MCF 10A (cell line): ENCODE data around the gene PLEKHA3. TPM values are rescaled to one million over a fixed set of nuclear protein-coding genes. Genes with fewer than 3 reads are reported as not detected.

ENCODE experiments used
- BruUV-seq: library from RNA; stranded (reverse); fragments of 400-500 nt; replicated peaks from 2 replicates; lab custom pipeline; 2021; lab: Mats Ljungman, UMichigan
- CTCF ChIA-PET: fragments of 300-600 bp; sonication (Branson Sonifier 250); formaldehyde crosslinking; extraction: SDS; loops from one replicate; lab custom pipeline; 2021; ENCODE audit warnings: antibody characterized with exemption, inconsistent platforms; lab: Yijun Ruan, JAX
- POLR2A ChIA-PET: fragments of 300-600, 350-650 bp; sonication (Branson Sonifier 250); formaldehyde crosslinking; extraction: SDS; loops from one replicate; lab custom pipeline; 2020; ENCODE audit warnings: antibody characterized with exemption, inconsistent platforms; lab: Yijun Ruan, JAX
- DNase-seq: peaks from one replicate; pipeline ENCODE4 v3.0.0-alpha.2; 2018; ENCODE audit not compliant: unreplicated experiment
- H3K27ac Mint-ChIP-seq: one replicate; pipeline ENCODE4 v1.8.0; 2022; ENCODE audit warnings: mild to moderate bottlenecking, low read depth, mixed read lengths; ENCODE audit not compliant: unreplicated experiment
- H3K27me3 Mint-ChIP-seq: one replicate; pipeline ENCODE4 v1.8.0; 2022; ENCODE audit warnings: mixed read lengths; ENCODE audit not compliant: insufficient read depth, unreplicated experiment
- H3K36me3 Mint-ChIP-seq: one replicate; pipeline ENCODE4 v1.8.0; 2022; ENCODE audit warnings: mild to moderate bottlenecking, moderate library complexity, mixed read lengths; ENCODE audit not compliant: insufficient read depth, unreplicated experiment
- H3K4me1 Mint-ChIP-seq: one replicate; pipeline ENCODE4 v1.8.0; 2022; ENCODE audit warnings: mixed read lengths; ENCODE audit not compliant: insufficient read depth, unreplicated experiment
- H3K4me3 Mint-ChIP-seq: one replicate; pipeline ENCODE4 v1.8.0; 2022; ENCODE audit warnings: mild to moderate bottlenecking, moderate library complexity, mixed read lengths; ENCODE audit not compliant: unreplicated experiment
- H3K9me3 Mint-ChIP-seq: one replicate; pipeline ENCODE4 v1.8.0; 2022; ENCODE audit warnings: mixed read lengths; ENCODE audit not compliant: unreplicated experiment
- intact Hi-C: fragments of 100-400 bp; cut with micrococcal nuclease; formaldehyde crosslinking; loops from 2 replicates; pipeline ENCODE4 v1.14.1; 2022
- total RNA-seq: library from RNA; stranded (reverse); gene quantifications from 2 replicates; pipeline ENCODE4 v1.2.3, GENCODE V29; 2022
- TF ChIP-seq, protein P1 (sequence below): fragments of 200-600 bp; IDR thresholded peaks from one replicate; pipeline ENCODE4 v1.8.0; 2022; ENCODE audit warnings: antibody characterized with exemption, mild to moderate bottlenecking; ENCODE audit not compliant: unreplicated experiment

PLEKHA3 gene
- total RNA-seq, 1 experiment from 2014 or later: 29.8 TPM

DNA sequence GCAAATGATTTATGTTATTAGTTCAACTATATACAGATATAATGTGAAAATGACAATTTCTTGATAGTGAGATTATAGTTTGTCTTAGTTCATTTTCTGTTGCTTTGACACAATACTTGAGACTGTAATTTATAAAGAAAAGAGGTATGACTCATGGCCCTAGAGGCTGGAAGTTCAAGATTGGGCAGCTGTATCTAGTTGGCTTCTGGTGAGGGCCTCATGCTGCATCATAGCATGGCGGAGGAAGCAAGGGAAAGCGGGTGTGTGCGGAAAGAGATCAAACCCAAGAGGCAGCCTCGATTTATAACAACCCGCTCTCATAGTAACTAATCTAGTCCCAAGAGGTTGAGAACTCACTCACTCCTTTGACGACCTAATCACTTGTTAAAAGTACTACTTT lies 11.4 kb downstream of the PLEKHA3 start:
- intact Hi-C loops: no loop called here
- peaks cover 59% of the 10 kb centered on the region for H3K36me3 Mint-ChIP-seq
- peaks cover 16% of the 10 kb centered on the region for H3K4me1 Mint-ChIP-seq
- H3K4me3 Mint-ChIP-seq: no peak overlapping the region
- BruUV-seq: no TSS peak
- TF ChIP-seq, protein P1, sequence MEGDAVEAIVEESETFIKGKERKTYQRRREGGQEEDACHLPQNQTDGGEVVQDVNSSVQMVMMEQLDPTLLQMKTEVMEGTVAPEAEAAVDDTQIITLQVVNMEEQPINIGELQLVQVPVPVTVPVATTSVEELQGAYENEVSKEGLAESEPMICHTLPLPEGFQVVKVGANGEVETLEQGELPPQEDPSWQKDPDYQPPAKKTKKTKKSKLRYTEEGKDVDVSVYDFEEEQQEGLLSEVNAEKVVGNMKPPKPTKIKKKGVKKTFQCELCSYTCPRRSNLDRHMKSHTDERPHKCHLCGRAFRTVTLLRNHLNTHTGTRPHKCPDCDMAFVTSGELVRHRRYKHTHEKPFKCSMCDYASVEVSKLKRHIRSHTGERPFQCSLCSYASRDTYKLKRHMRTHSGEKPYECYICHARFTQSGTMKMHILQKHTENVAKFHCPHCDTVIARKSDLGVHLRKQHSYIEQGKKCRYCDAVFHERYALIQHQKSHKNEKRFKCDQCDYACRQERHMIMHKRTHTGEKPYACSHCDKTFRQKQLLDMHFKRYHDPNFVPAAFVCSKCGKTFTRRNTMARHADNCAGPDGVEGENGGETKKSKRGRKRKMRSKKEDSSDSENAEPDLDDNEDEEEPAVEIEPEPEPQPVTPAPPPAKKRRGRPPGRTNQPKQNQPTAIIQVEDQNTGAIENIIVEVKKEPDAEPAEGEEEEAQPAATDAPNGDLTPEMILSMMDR: no peak
- POLR2A ChIA-PET: interaction anchor here (1.1 kb wide), 1 partner anchor 12 kb away, joined by 3 read pairs; no protein-coding TSS in a partner anchor
- H3K27ac Mint-ChIP-seq: no peak overlapping the region
- H3K27me3 Mint-ChIP-seq: no peaks in the 10 kb centered on the region
- H3K9me3 Mint-ChIP-seq: no peaks in the 10 kb centered on the region
- DNase-seq: no peak
- CTCF ChIA-PET: interaction anchor here (0.5 kb wide), 1 partner anchor 380 kb away, joined by 3 read pairs; no protein-coding TSS in a partner anchor

DNA sequence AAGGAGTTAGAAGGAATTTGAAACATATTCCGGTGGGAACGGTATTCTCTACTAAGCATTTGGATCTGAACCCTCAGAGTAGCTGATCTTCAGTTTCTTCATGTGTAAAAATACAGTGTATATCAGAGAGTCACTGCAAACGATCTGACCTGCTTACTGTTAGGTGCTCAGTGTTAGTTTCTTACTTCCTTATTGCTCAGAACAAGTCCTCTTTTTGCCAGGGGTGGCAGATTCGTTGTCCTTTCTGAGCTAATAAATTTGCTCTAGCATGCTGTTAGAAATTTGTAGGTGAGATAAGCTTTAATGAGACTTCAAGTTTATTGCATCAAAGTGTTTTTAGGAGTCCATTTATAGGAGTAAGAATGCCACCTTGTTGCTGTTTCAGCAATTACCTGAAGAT lies 15.8 kb downstream of the PLEKHA3 start:
- no peaks in the 10 kb centered on the region for H3K9me3 Mint-ChIP-seq
- ChIA-PET POLR2A (interaction anchor here (1.2 to 1.4 kb wide), 2 partner anchors 34 to 45 kb away, joined by 3 to 4 read pairs; partner anchors contain the start of genes PJVK and PRKRA), CTCF (no interaction called here)
- H3K4me1 Mint-ChIP-seq: no peaks in the 10 kb centered on the region
- BruUV-seq: no TSS peak
- no peak overlapping the region for H3K27ac Mint-ChIP-seq
- peaks cover 81% of the 10 kb centered on the region for H3K36me3 Mint-ChIP-seq
- no peaks in the 10 kb centered on the region for H3K27me3 Mint-ChIP-seq
- H3K4me3 Mint-ChIP-seq: no peak overlapping the region
- intact Hi-C loops: no loop called here
- TF ChIP-seq, protein P1: no peak
- DNase-seq: no peak

- Mint-ChIP-seq H3K27ac (no peak overlapping the region), H3K4me3 (no peak overlapping the region), H3K36me3 (peaks cover 94% of the 10 kb centered on the region), H3K27me3 (no peaks in the 10 kb centered on the region), H3K9me3 (no peaks in the 10 kb centered on the region), H3K4me1 (no peaks in the 10 kb centered on the region)
- ChIA-PET POLR2A (interaction anchor here (0.7 to 2.1 kb wide), 2 partner anchors 25 to 973 kb away, joined by 3 to 6 read pairs; no protein-coding TSS in a partner anchor), CTCF (no interaction called here)
- DNase-seq: no peak
- TF ChIP-seq, protein P1: no peak
- BruUV-seq: no TSS peak
- intact Hi-C loops: no loop called here
These were observed 17.9 kb downstream of the PLEKHA3 start for GRCh38 chr2:178498137-178498536.

GRCh38 chr2:178499640-178500039 lies 19.4 kb downstream of the PLEKHA3 start:
- TF ChIP-seq, protein P1: no peak
- intact Hi-C loops: no loop called here
- peaks cover 95% of the 10 kb centered on the region for H3K36me3 Mint-ChIP-seq
- no peaks in the 10 kb centered on the region for H3K27me3 Mint-ChIP-seq
- no peaks in the 10 kb centered on the region for H3K4me1 Mint-ChIP-seq
- no peak overlapping the region for H3K27ac Mint-ChIP-seq
- no TSS peak for BruUV-seq
- H3K4me3 Mint-ChIP-seq: no peak overlapping the region
- H3K9me3 Mint-ChIP-seq: no peaks in the 10 kb centered on the region
- DNase-seq: no peak
- POLR2A ChIA-PET: interaction anchor here (2.1 kb wide), 1 partner anchor 23 kb away, joined by 6 read pairs; no protein-coding TSS in a partner anchor
- CTCF ChIA-PET: interaction anchor here (0.8 kb wide), 1 partner anchor 24 kb away, joined by 3 read pairs; no protein-coding TSS in a partner anchor
